ENCODE results near the gene LEPROT. TPM values are rescaled to one million over a fixed set of nuclear protein-coding genes. Genes with fewer than 3 reads are reported as not detected.
A peak's percentile ranks its signal among the peaks of the same experiment; 100 is the strongest.

The LEPROT gene
- total RNA-seq, 1 donor: 89.4 TPM

- no peak for DNase-seq (ENCODE audit: low read depth)
- TF ChIP-seq, protein P1, sequence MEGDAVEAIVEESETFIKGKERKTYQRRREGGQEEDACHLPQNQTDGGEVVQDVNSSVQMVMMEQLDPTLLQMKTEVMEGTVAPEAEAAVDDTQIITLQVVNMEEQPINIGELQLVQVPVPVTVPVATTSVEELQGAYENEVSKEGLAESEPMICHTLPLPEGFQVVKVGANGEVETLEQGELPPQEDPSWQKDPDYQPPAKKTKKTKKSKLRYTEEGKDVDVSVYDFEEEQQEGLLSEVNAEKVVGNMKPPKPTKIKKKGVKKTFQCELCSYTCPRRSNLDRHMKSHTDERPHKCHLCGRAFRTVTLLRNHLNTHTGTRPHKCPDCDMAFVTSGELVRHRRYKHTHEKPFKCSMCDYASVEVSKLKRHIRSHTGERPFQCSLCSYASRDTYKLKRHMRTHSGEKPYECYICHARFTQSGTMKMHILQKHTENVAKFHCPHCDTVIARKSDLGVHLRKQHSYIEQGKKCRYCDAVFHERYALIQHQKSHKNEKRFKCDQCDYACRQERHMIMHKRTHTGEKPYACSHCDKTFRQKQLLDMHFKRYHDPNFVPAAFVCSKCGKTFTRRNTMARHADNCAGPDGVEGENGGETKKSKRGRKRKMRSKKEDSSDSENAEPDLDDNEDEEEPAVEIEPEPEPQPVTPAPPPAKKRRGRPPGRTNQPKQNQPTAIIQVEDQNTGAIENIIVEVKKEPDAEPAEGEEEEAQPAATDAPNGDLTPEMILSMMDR (IDR thresholded peaks at IDR 0.05; ENCODE audit: insufficient read depth, low read depth, low read length): no peak
- H3K4me3 ChIP-seq (ENCODE audit: low read depth, low read length): no peak overlapping the region
These were observed 32.6 kb upstream of the LEPROT start for GRCh38 chr1:65387821-65388220.

- no peak overlapping the region for H3K4me3 ChIP-seq (ENCODE audit: low read depth, low read length)
- TF ChIP-seq, protein P1 (IDR thresholded peaks at IDR 0.05; ENCODE audit: insufficient read depth, low read depth, low read length): no peak
- no peak for DNase-seq (ENCODE audit: low read depth)
These were observed 31.4 kb upstream of the LEPROT start for GRCh38 chr1:65388908-65389695.

DNA sequence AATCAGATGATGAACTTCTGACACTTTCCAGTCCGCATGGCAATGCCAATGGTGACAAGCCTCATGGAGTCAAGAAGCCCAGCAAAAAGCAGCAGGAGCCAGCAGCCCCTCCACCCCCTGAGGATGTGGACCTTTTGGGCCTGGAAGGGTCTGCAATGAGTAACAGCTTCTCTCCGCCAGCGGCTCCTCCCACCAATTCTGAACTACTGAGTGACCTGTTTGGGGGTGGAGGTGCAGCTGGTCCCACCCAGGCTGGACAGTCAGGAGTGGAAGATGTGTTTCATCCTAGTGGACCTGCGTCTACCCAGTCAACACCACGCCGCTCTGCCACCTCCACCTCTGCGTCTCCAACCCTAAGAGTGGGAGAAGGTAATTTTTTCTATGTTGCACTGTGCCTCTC lies 28.0 kb upstream of the LEPROT start:
- DNase-seq (ENCODE audit: low read depth): no peak
- TF ChIP-seq, protein P1 (IDR thresholded peaks at IDR 0.05; ENCODE audit: insufficient read depth, low read depth, low read length): no peak

GRCh38 chr1:65393347-65393746 lies 27.1 kb upstream of the LEPROT start:
- no peak overlapping the region for H3K4me3 ChIP-seq (ENCODE audit: low read depth, low read length)
- peak; percentile 36 for DNase-seq (ENCODE audit: low read depth)
- TF ChIP-seq, protein P1 (IDR thresholded peaks at IDR 0.05; ENCODE audit: insufficient read depth, low read depth, low read length): no peak

More for the DNA sequence above, 28.0 kb upstream of the LEPROT start:
- H3K4me3 ChIP-seq (ENCODE audit: low read depth, low read length): no peak overlapping the region

- TF ChIP-seq, protein P1 (IDR thresholded peaks at IDR 0.05; ENCODE audit: insufficient read depth, low read depth, low read length): no peak
- no peak overlapping the region for H3K4me3 ChIP-seq (ENCODE audit: low read depth, low read length)
- DNase-seq (ENCODE audit: low read depth): no peak
These were observed 26.5 kb upstream of the LEPROT start for GRCh38 chr1:65393928-65394327.

DNA sequence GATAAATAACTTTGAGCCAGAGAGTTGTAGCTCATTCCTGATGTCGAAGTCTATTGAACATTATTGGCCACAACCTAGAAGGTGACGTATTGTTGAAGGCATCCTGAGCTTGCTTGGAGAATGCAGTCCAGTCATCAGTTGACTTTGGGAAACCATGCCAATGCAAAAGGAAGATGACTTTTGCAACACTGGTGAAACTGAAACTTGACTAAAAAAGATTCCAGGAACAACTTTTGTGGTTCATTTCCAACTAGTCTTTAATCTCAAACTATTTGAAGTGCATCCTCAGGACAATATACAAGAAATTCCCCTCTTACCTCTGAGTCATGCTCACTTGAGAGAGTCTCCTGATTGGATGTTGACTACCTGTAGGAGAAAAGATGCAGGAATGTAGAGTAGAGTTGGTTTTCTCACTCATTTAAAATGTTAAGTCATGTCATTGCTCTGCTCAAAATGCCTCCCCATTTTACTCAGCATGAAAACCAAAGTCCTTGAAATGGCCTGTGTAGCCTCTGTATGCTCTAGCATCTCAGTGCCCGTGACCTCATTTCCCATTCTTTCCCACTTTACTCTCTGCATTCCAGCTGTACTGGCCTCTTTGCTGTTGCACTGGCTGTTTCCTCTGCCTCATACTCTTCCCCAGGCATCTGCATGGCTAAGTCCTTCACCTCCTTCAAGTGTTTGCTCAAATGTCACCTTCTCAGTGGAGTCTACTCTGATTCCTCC lies 24.4 kb upstream of the LEPROT start:
- DNase-seq (ENCODE audit: low read depth): no peak
- TF ChIP-seq, protein P1 (IDR thresholded peaks at IDR 0.05; ENCODE audit: insufficient read depth, low read depth, low read length): no peak
- H3K4me3 ChIP-seq (ENCODE audit: low read depth, low read length): no peak overlapping the region

Measured in fibroblast of villous mesenchyme (primary cell).